ENCODE measurements around the gene FAM162B.

FAM162B gene

DNA sequence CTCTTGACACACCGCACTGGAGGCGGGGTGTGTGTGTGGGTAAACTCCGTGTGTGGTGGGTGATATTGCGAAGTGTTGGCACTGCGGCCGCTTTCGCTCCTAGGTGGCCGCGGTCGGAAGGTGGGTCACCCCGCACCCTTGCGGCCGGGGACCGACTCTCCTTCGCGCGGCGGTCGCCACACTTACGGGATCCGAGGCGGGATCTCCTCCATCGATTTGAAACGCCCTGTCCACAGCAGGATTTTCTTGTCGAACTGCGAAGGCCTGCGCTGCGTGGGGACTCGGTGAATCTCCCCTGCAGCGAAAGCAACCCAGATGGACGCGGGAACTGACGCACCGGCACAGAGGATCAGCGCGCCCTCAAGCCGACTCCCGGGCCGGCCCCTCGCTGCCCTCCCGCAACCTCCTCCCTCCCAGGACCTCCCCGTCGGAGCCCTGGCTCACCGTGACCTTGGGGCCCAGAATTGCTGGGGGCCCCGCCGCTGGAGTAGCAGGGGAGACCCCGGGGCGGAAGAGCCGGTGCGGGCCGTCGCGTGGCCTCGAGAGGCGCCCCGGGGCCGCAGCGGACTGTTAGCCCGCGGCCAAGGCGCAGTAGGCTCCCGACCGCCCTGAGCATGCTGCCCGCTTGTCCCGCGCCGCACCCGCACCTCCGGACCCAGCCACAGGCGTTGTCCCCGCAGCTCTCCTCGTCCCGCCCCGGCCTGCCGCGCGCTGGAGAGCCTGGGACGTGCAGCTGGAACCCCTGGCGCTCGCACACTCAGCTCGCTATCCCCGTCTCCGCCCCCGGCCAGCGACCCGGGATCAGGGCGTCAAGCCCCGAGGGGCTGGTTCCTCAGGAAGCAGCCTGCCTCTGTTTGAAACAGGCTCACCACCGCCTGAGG is at the start of gene FAM162B:
TSS of gene FAM162B (minus strand) at position 759 of the 881 bp plus-strand sequence. CDS start at position 616, 143 bp downstream.
- H3K27ac ChIP-seq = no peak within 1 kb of the TSS
- TF ChIP-seq, protein P1, sequence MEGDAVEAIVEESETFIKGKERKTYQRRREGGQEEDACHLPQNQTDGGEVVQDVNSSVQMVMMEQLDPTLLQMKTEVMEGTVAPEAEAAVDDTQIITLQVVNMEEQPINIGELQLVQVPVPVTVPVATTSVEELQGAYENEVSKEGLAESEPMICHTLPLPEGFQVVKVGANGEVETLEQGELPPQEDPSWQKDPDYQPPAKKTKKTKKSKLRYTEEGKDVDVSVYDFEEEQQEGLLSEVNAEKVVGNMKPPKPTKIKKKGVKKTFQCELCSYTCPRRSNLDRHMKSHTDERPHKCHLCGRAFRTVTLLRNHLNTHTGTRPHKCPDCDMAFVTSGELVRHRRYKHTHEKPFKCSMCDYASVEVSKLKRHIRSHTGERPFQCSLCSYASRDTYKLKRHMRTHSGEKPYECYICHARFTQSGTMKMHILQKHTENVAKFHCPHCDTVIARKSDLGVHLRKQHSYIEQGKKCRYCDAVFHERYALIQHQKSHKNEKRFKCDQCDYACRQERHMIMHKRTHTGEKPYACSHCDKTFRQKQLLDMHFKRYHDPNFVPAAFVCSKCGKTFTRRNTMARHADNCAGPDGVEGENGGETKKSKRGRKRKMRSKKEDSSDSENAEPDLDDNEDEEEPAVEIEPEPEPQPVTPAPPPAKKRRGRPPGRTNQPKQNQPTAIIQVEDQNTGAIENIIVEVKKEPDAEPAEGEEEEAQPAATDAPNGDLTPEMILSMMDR (conservative IDR thresholded peaks at IDR 0.05; ENCODE audit: low read depth) = no peak
- POLR2A ChIA-PET (ENCODE audit: low non-redundant PET) = no interaction called here
- peak; percentile 12 for DNase-seq (ENCODE audit: low spot score)
- CTCF ChIA-PET = no interaction called here

DNA sequence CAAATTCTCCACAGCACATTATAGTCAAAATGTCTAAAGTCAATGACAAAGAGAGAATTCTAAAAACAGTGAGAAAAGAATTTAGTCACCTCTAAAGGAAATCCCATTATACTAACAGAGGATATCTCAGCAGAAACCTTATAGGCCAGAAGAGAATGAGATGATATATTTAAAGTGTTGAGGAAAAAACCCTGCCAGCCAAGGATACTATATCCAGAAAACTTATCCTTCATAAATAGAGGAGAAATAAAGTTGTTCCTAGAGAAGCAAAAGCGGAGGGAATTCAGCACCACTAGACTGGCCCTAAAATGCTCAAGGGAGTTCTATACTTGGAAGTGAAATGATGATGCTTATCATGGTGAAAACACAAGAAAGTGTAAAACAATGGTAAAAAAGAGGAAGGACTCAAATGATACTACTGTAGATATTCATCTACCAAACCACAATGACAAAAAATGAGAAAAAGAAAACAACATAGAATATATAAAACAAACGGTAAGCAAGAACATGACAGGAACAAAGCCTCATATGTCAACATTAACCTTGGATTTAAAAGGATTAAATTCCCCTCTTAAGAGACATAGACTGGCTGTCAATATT is 46.6 kb upstream of the FAM162B start:
- TF ChIP-seq, protein P1 (conservative IDR thresholded peaks at IDR 0.05; ENCODE audit: low read depth) = no peak
- ChIA-PET POLR2A (ENCODE audit: low non-redundant PET) (no interaction called here), CTCF (no interaction called here)
- no peak overlapping the region for H3K27ac ChIP-seq
- no peak for DNase-seq (ENCODE audit: low spot score)

DNA sequence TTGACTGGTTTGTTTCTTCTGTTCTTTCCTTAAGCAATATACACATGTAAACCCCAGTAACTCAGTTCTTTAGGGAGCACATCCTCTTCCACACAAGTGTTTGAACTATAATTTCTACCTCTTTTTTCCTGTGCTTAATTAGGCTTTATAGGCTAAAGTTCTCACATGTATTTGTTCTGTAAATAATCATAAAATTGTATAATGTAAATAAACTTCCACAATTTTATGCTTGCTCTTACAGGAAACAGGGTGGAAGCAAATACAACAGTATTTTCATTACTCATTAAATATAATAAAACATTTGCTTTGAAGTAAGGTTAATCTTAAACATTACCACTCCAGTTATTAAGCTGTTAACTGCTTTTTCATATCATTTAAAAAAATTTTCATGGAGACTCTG is 36.5 kb upstream of the FAM162B start:
- H3K27ac ChIP-seq = no peak overlapping the region
- no peak for DNase-seq (ENCODE audit: low spot score)
- ChIA-PET CTCF (interaction anchor here (0.7 kb wide), 2 partner anchors 58 to 595 kb away, joined by 4 to 5 read pairs; no protein-coding TSS in a partner anchor), POLR2A (ENCODE audit: low non-redundant PET) (no interaction called here)
- TF ChIP-seq, protein P1 (conservative IDR thresholded peaks at IDR 0.05; ENCODE audit: low read depth) = no peak

DNA sequence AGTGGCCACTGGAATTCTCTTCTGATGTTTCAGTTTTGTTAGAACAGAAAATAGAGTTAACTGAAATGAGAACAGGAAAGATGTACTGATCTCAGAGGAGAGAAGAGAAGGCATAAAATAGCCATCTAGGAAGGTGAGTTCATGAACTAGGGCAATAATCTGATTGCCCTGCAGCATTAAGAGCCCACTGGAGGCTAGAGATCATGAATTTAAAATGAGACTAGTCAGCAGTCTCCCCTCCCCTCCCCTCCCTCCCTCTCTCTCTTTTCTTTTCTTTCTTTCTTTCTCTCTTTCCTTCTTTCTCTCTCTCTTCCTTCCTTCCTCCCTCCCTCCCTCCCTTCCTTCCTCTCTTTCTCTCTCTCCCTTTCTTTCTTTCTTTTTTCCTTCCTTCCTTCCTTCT is 34.4 kb upstream of the FAM162B start:
- ChIA-PET POLR2A (ENCODE audit: low non-redundant PET) (no interaction called here), CTCF (no interaction called here)
- no peak for DNase-seq (ENCODE audit: low spot score)
- no peak overlapping the region for H3K27ac ChIP-seq
- TF ChIP-seq, protein P1 (conservative IDR thresholded peaks at IDR 0.05; ENCODE audit: low read depth) = no peak

DNA sequence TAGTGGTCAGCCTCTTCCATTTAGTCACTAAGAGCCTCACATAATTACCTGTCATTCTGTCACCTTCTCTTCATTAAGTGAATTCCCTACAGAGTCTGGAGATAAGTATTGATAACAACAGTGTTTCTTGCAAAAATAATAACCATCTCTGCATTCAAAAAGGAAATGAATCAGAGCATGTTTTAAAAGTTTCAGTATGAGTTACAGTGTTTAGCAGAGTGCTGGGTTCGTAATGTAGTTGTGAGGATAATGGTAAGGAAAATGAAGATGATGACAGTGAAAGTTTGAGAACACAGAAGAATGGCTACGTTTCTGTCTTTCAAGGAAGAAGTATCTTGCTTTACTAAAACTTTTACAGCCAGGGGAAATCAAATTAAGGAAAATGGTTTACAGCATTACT is 32.1 kb upstream of the FAM162B start:
- ChIA-PET POLR2A (ENCODE audit: low non-redundant PET) (no interaction called here), CTCF (no interaction called here)
- TF ChIP-seq, protein P1 (conservative IDR thresholded peaks at IDR 0.05; ENCODE audit: low read depth) = no peak
- H3K27ac ChIP-seq = no peak overlapping the region
- DNase-seq (ENCODE audit: low spot score) = no peak

DNA sequence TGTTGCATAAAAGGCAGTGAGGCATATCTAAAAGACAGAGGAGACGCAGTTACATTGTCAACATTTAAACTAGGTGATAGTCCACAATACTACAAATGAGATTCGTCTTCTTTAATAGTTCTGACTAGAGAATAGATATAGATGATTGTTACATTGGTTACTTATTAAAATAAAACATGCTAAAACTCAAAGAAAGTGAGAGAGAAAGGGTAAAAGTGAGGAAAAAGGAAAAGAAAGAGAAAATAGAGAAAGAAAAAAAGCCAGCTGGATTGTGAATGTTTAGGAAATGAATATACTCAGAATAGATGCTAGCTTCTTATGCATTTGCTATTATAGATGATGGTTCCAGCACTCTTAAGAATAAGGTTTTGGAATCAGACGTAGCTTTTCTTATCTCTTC is 27.7 kb upstream of the FAM162B start:
- POLR2A ChIA-PET (ENCODE audit: low non-redundant PET) = no interaction called here
- TF ChIP-seq, protein P1 (conservative IDR thresholded peaks at IDR 0.05; ENCODE audit: low read depth) = no peak
- H3K27ac ChIP-seq = no peak overlapping the region
- CTCF ChIA-PET = interaction anchor here (0.7 kb wide), 1 partner anchor 34 kb away, joined by 3 read pairs; no protein-coding TSS in a partner anchor
- DNase-seq (ENCODE audit: low spot score) = no peak

Data from RWPE1 (cell line).